GM23338 (cell line): ENCODE measurements around the gene UGGT2. TPM values are rescaled to one million over a fixed set of nuclear protein-coding genes. Genes with fewer than 3 reads are reported as not detected.
A peak's percentile ranks its signal among the peaks of the same experiment; 100 is the strongest.
"Not testable (repeated sequence)": the region's sequence is repeated elsewhere in the genome, so short reads cannot be mapped to it uniquely, and the experiment has no call there.

Source experiments
- ATAC-seq: fragments of 200-7000 bp; cut with Tn5 transposase; 3 replicates; pipeline ENCODE4 v1.9.1; 2020
- DNase-seq: peaks from one replicate; pipeline ENCODE4 v3.0.0-alpha.2; 2015; ENCODE audit warnings: low spot score
- H2AFZ ChIP-seq: fragments of 200-600 bp; sonication (generic); 2 replicates; pipeline ENCODE4 v1.8.0; 2016; ENCODE audit warnings: antibody characterized with exemption, mild to moderate bottlenecking, moderate library complexity
- H3F3A ChIP-seq: fragments of 200-600 bp; sonication (generic); replicated peaks from 2 replicates; pipeline ENCODE4 v1.8.0; 2017; ENCODE audit warnings: antibody characterized with exemption, mixed run types, low read depth
- H3K27ac ChIP-seq: fragments of 200-600 bp; sonication (generic); 2 replicates; pipeline ENCODE4 v1.6.1; 2016; ENCODE audit warnings: low read depth
- H3K27me3 ChIP-seq: fragments of 200-600 bp; sonication (generic); 2 replicates; pipeline ENCODE4 v1.8.0; 2016; ENCODE audit warnings: mild to moderate bottlenecking, mixed run types, moderate library complexity; ENCODE audit not compliant: insufficient read depth
- H3K36me3 ChIP-seq: fragments of 200-600 bp; sonication (generic); 2 replicates; pipeline ENCODE4 v1.8.0; 2016; ENCODE audit warnings: mild to moderate bottlenecking; ENCODE audit not compliant: insufficient read depth
- H3K4me1 ChIP-seq: fragments of 200-600 bp; sonication (generic); 2 replicates; pipeline ENCODE4 v1.8.0; 2016; ENCODE audit warnings: mild to moderate bottlenecking, moderate library complexity; ENCODE audit not compliant: insufficient read depth
- H3K4me2 ChIP-seq: fragments of 200-600 bp; sonication (generic); 2 replicates; pipeline ENCODE4 v1.7.1; 2017; ENCODE audit warnings: mixed run types
- H3K4me3 ChIP-seq: fragments of 200-600 bp; sonication (generic); 2 replicates; pipeline ENCODE4 v1.6.1; 2016; ENCODE audit warnings: mixed run types
- H3K79me2 ChIP-seq: fragments of 200-600 bp; sonication (generic); replicated peaks from 2 replicates; pipeline ENCODE4 v1.8.0; 2017; ENCODE audit warnings: mild to moderate bottlenecking; ENCODE audit not compliant: insufficient read depth
- H3K9me2 ChIP-seq: fragments of 200-600 bp; sonication (generic); 2 replicates; pipeline ENCODE4 v1.8.0; 2017; ENCODE audit not compliant: insufficient read depth
- H4K20me1 ChIP-seq: fragments of 200-600 bp; sonication (generic); replicated peaks from 2 replicates; pipeline ENCODE4 v1.8.0; 2017; ENCODE audit warnings: mild to moderate bottlenecking; ENCODE audit not compliant: insufficient read depth
- H3K27ac Mint-ChIP-seq: 2 replicates; pipeline ENCODE4 v1.8.0; 2020; ENCODE audit warnings: inconsistent platforms, mild to moderate bottlenecking, moderate library complexity, mixed read lengths
- H3K27me3 Mint-ChIP-seq: 3 replicates; pipeline ENCODE4 v1.8.0; 2022; ENCODE audit warnings: low read depth, mild to moderate bottlenecking, moderate library complexity, mixed read lengths, inconsistent platforms; ENCODE audit not compliant: insufficient read depth, poor library complexity
- H3K36me3 Mint-ChIP-seq: 3 replicates; pipeline ENCODE4 v1.8.0; 2021; ENCODE audit warnings: low read depth, mild to moderate bottlenecking, inconsistent platforms, moderate library complexity, mixed read lengths
- H3K4me1 Mint-ChIP-seq: 3 replicates; pipeline ENCODE4 v1.8.0; 2020; ENCODE audit warnings: mild to moderate bottlenecking, inconsistent platforms, mixed read lengths
- H3K4me3 Mint-ChIP-seq: 3 replicates; pipeline ENCODE4 v1.8.0; 2021; ENCODE audit warnings: moderate library complexity, mild to moderate bottlenecking, inconsistent platforms, mixed read lengths
- H3K9me3 Mint-ChIP-seq: 3 replicates; pipeline ENCODE4 v1.8.0; 2020; ENCODE audit warnings: moderate library complexity, mild to moderate bottlenecking, inconsistent platforms, mixed read lengths
- CREB1 ChIP-seq: fragments of 250-450 bp; sonication (Bioruptor Pico); IDR thresholded peaks from 2 replicates; pipeline ENCODE4 v1.5.0; 2020; ENCODE audit warnings: low read depth, mild to moderate bottlenecking, moderate library complexity
- CTCF ChIP-seq, 2 experiments: fragments of 200-600 bp in 1 of 2; sonication (generic) in 1 of 2; conservative IDR thresholded peaks; 2 replicates each; pipeline versions ENCODE4 v1.5.1 to v1.6.1; 2016 to 2017; ENCODE audit warnings: antibody characterized with exemption in 2 of 2, low read depth in 2 of 2, mild to moderate bottlenecking in 2 of 2, moderate library complexity in 1 of 2
- EZH2phosphoT487 ChIP-seq: fragments of 200-600 bp; sonication (generic); IDR thresholded peaks from one replicate; pipeline ENCODE4 v1.8.1; 2018; ENCODE audit warnings: antibody characterized with exemption; ENCODE audit not compliant: unreplicated experiment
- NANOG ChIP-seq: IDR thresholded peaks from 2 replicates; pipeline ENCODE4 v1.6.1; 2016; ENCODE audit warnings: antibody characterized with exemption, borderline replicate concordance
- REST ChIP-seq: IDR thresholded peaks from one replicate; pipeline ENCODE4 v1.6.1; 2018; ENCODE audit warnings: antibody characterized with exemption; ENCODE audit not compliant: unreplicated experiment
- ZNF114 ChIP-seq: fragments of 250-450 bp; sonication (Bioruptor Pico); IDR thresholded peaks from 2 replicates; pipeline ENCODE4 v1.5.0; 2020; ENCODE audit warnings: mild to moderate bottlenecking, moderate library complexity
- ZNF462 ChIP-seq: fragments of 250-450 bp; sonication (Bioruptor Pico); IDR thresholded peaks from 2 replicates; pipeline ENCODE4 v1.5.0; 2020; ENCODE audit warnings: mild to moderate bottlenecking, moderate library complexity
- polyA plus RNA-seq: library from polyadenylated mRNA; unstranded; fragments of >200 nt; fragmentation: Nextera tagmentation; extraction: Ambion mirVana; gene quantifications from 2 replicates; pipeline ENCODE4 v1.2.1, GENCODE V29; 2016
- total RNA-seq: library from RNA; depleted of rRNA; stranded (reverse); fragments of >200 nt; shearing (Covaris generic); gene quantifications from 2 replicates; pipeline ENCODE4 v1.2.3, GENCODE V29; 2014
- TF ChIP-seq, protein P1 (sequence below): IDR thresholded peaks from 2 replicates; pipeline ENCODE4 v1.6.1; 2016; ENCODE audit warnings: antibody characterized with exemption

The UGGT2 gene
- total and polyA plus RNA-seq, 2 experiments from 2014 or later = 44.0 to 60.5 TPM

DNA sequence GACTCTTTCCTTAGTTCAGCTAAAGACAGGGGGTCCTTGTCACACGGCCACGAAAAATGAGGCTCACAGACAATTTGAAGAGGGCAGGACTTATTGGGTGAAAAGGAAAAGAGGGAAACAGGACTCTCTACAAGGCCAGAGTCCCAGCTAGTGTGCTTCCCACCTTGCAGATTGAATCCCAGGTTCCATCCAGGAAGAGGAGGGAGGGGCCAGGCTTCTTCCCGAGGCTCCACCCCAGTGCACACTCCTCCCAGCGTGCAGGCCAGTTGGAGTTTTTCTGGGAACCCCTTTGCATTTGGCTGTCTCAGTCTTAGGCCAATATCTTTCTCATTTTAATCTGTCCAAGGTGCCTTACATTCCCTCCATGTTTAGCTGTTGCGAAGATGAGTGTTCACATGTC, 269.5 kb downstream of the UGGT2 start:
- Histone ChIP-seq H3K4me2 (no peak overlapping the region), H3K4me1 (no peaks in the 10 kb centered on the region), H3K27me3 (no peaks in the 10 kb centered on the region), H3K79me2 (no peaks in the 10 kb centered on the region), H3F3A (no peaks in the 10 kb centered on the region), H4K20me1 (no peaks in the 10 kb centered on the region), H3K4me3 (no peak overlapping the region), H3K9me2 (no peaks in the 10 kb centered on the region), H2AFZ (no peak overlapping the region), H3K27ac (no peak overlapping the region), H3K36me3 (0 out of 2 replicates have a peak, but pooled peaks cover 6% of the 10 kb centered on the region)
- no peaks in the 10 kb centered on the region for H3K27me3 Mint-ChIP-seq
- DNase-seq (peak; percentile 32), ATAC-seq (peak; percentile 82)
- no peak for TF ChIP-seq EZH2phosphoT487
- TF ChIP-seq NANOG = no peak
- TF ChIP-seq, protein P1, sequence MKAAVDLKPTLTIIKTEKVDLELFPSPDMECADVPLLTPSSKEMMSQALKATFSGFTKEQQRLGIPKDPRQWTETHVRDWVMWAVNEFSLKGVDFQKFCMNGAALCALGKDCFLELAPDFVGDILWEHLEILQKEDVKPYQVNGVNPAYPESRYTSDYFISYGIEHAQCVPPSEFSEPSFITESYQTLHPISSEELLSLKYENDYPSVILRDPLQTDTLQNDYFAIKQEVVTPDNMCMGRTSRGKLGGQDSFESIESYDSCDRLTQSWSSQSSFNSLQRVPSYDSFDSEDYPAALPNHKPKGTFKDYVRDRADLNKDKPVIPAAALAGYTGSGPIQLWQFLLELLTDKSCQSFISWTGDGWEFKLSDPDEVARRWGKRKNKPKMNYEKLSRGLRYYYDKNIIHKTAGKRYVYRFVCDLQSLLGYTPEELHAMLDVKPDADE = no peak
- no peak for TF ChIP-seq CREB1 (CRISPR knock-in tag)
- no peak for TF ChIP-seq ZNF114 (CRISPR knock-in tag)
- no peak for TF ChIP-seq ZNF462 (CRISPR knock-in tag)
- no peak for TF ChIP-seq REST
- TF ChIP-seq CTCF (conservative IDR thresholded peaks at IDR 0.05; ENCODE audit: low read depth in 2 of 2) = no peak
- no peaks in the 10 kb centered on the region; the same call in 2 of the 3 replicates for H3K4me1 Mint-ChIP-seq
- H3K4me3 Mint-ChIP-seq = no peak overlapping the region
- H3K36me3 Mint-ChIP-seq = peaks cover 8% of the 10 kb centered on the region
- no peak overlapping the region for H3K27ac Mint-ChIP-seq
- H3K9me3 Mint-ChIP-seq = peaks cover 6% of the 10 kb centered on the region; the same call in 2 of the 3 replicates

DNA sequence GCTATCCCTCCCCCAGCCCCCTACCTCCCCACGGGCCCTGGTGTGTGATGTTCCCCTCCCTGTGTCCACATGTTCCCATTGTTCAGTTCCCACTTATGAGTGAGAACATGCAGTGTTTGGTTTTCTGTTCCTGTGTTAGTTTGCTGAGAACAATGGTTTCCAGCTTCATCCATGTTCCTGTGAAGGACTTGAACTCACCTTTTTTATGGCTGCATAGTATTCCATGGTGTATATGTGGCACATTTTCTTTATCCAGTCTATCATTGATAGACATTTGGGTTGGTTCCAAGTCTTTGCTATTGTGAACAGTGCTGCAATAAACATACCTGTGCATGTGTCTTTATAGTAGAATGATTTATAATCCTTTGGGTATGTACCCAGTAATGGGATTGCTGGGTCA, 271.3 kb downstream of the UGGT2 start:
- H3K9me3 Mint-ChIP-seq, H3K4me3 ChIP-seq, H3K4me1 ChIP-seq, H3K4me3 Mint-ChIP-seq, H2AFZ ChIP-seq, H3K4me2 ChIP-seq, H3K36me3 ChIP-seq, H3K27ac ChIP-seq, H3K9me2 ChIP-seq, H3K27me3 ChIP-seq, H3K79me2 ChIP-seq, H3F3A ChIP-seq, H3K27ac Mint-ChIP-seq, H3K36me3 Mint-ChIP-seq, DNase-seq, H3K4me1 Mint-ChIP-seq, H3K27me3 Mint-ChIP-seq, H4K20me1 ChIP-seq, ATAC-seq: not testable (repeated sequence)
